HepG2 (cell line): ENCODE data around the gene ALDH3B1. TPM values are rescaled to one million over a fixed set of nuclear protein-coding genes. Genes with fewer than 3 reads are reported as not detected.
A peak's percentile ranks its signal among the peaks of the same experiment; 100 is the strongest.

ENCODE experiments used
- ATAC-seq: fragments of 200-7000 bp; cut with Tn5 transposase; 3 replicates; pipeline ENCODE4 v1.9.1; 2020; ENCODE audit warnings: mild to moderate bottlenecking, moderate library complexity
- BruUV-seq: library from RNA; stranded (reverse); fragments of 400-500 nt; replicated peaks from 2 replicates; lab custom pipeline; 2021; lab: Mats Ljungman, UMichigan
- CTCF ChIA-PET: fragments of 300-600 bp; formaldehyde crosslinking; extraction: SDS; loops from one replicate; lab custom pipeline; 2021; ENCODE audit warnings: low total read pairs, inconsistent platforms, low intra/inter-chr PET ratio; lab: Yijun Ruan, JAX
- POLR2A ChIA-PET: fragments of 350-600 bp; sonication (Branson Sonifier 250); formaldehyde crosslinking; loops from one replicate; lab custom pipeline; 2020; ENCODE audit warnings: antibody characterized with exemption, inconsistent platforms; lab: Yijun Ruan, JAX
- DNase-seq: peaks from one replicate; pipeline ENCODE4 v3.0.0-alpha.2; 2015; ENCODE audit warnings: low spot score
- FAIRE-seq: peaks from 3 replicates; lab custom pipeline; 2011; peaks lifted over from hg19 to GRCh38; lab: Jason Lieb, UNC
- H2AFZ ChIP-seq: one replicate; pipeline ENCODE4 v1.6.1; 2011; ENCODE audit warnings: low read length, inconsistent platforms
- H3K27ac ChIP-seq: fragments of 300-600 bp; 3 replicates; pipeline ENCODE4 v1.8.0; 2011; ENCODE audit warnings: mixed run types, mild to moderate bottlenecking, mixed read lengths, low read length, inconsistent platforms; ENCODE audit not compliant: insufficient read depth; ENCODE audit errors: extremely low read length
- H3K27me3 ChIP-seq, 2 experiments: fragments of 200-600 bp in 1 of 2; 2 replicates in 1 of 2; 3 replicates in 1 of 2; pipeline versions ENCODE4 v1.6.0 to v1.8.0; 2011; ENCODE audit warnings: low read length in 2 of 2, mild to moderate bottlenecking in 2 of 2, moderate library complexity in 2 of 2, inconsistent platforms in 1 of 2; ENCODE audit not compliant: insufficient read depth in 2 of 2, control insufficient read depth in 1 of 2
- H3K36me3 ChIP-seq, 2 experiments: fragments of 200-600 bp in 1 of 2; replicated peaks in 1 of 2; 2 replicates in 1 of 2; 3 replicates in 1 of 2; pipeline versions ENCODE4 v1.5.1 to v1.8.0; 2011; ENCODE audit warnings: low read length in 2 of 2, inconsistent platforms in 1 of 2; ENCODE audit not compliant: insufficient read depth in 2 of 2, control insufficient read depth in 1 of 2
- H3K4me1 ChIP-seq: 2 replicates; pipeline ENCODE4 v1.5.1; 2012; ENCODE audit warnings: low read length, inconsistent platforms; ENCODE audit not compliant: insufficient read depth
- H3K4me2 ChIP-seq: 2 replicates; pipeline ENCODE4 v1.6.0; 2011; ENCODE audit warnings: low read depth, low read length, inconsistent platforms
- H3K4me3 ChIP-seq, 3 experiments: fragments of 200-600 bp in 1 of 3; sonication (generic), shearing (Covaris generic) in 1 of 3; replicated peaks in 1 of 3; 2 replicates each; pipeline ENCODE4 v1.5.1; 2011 to 2016; ENCODE audit warnings: low read length in 3 of 3, inconsistent platforms in 2 of 3, low read depth in 2 of 3, mild to moderate bottlenecking in 2 of 3, control low read depth in 1 of 3, mixed read lengths in 1 of 3; ENCODE audit not compliant: insufficient read depth in 1 of 3
- H3K79me2 ChIP-seq: one replicate; pipeline ENCODE4 v1.6.1; 2011; ENCODE audit warnings: low read length, inconsistent platforms; ENCODE audit not compliant: insufficient read depth
- H3K9ac ChIP-seq: 2 replicates; pipeline ENCODE4 v1.6.0; 2011; ENCODE audit warnings: mild to moderate bottlenecking, low read depth, low read length, inconsistent platforms; ENCODE audit not compliant: insufficient read depth
- H3K9me3 ChIP-seq: 2 replicates; pipeline ENCODE4 v1.5.1; 2012; ENCODE audit warnings: mild to moderate bottlenecking, low read length
- H4K20me1 ChIP-seq: 2 replicates; pipeline ENCODE4 v1.6.0; 2011; ENCODE audit warnings: inconsistent platforms, mild to moderate bottlenecking, low read length, moderate library complexity; ENCODE audit not compliant: insufficient read depth
- ARHGAP35 ChIP-seq: sonication (generic); formaldehyde crosslinking; IDR thresholded peaks from 2 replicates; pipeline ENCODE4 v1.9.0; 2022; ENCODE audit warnings: mild to moderate bottlenecking, inconsistent platforms, moderate library complexity, missing genetic modification reagents, borderline replicate concordance
- ELF3 ChIP-seq: IDR thresholded peaks from 2 replicates; pipeline ENCODE4 v1.6.1; 2016; ENCODE audit warnings: missing genetic modification reagents, missing compliant biosample characterization
- FOXO1 ChIP-seq: sonication (generic); formaldehyde crosslinking; IDR thresholded peaks from 2 replicates; pipeline ENCODE4 v1.4.0; 2020; ENCODE audit warnings: missing genetic modification reagents
- GFI1 ChIP-seq: sonication (generic); formaldehyde crosslinking; IDR thresholded peaks from 2 replicates; pipeline ENCODE4 v1.5.0; 2020; ENCODE audit warnings: missing genetic modification reagents, mild to moderate bottlenecking, borderline replicate concordance
- HCFC1 ChIP-seq: fragments of 150-350 bp; IDR thresholded peaks from 2 replicates; pipeline ENCODE4 v1.6.1; 2014; ENCODE audit warnings: low read depth, low read length
- HDAC6 ChIP-seq: fragments of 200-600 bp; sonication (generic); IDR thresholded peaks from 2 replicates; pipeline ENCODE4 v1.7.0; 2017; ENCODE audit warnings: mild to moderate bottlenecking, antibody characterized with exemption, low read length, low read depth
- HIVEP1 ChIP-seq: sonication (generic); formaldehyde crosslinking; IDR thresholded peaks from 2 replicates; pipeline ENCODE4 v1.4.0; 2020; ENCODE audit warnings: mild to moderate bottlenecking, missing genetic modification reagents
- HNRNPUL1 ChIP-seq: fragments of 200-400 bp; formaldehyde crosslinking; IDR thresholded peaks from 2 replicates; pipeline ENCODE4 v1.6.1; 2017; ENCODE audit warnings: low read depth, mild to moderate bottlenecking, low read length, moderate library complexity
- KDM1A ChIP-seq: IDR thresholded peaks from 2 replicates; pipeline ENCODE4 v1.6.1; 2016; ENCODE audit warnings: missing compliant biosample characterization
- KLF16 ChIP-seq, 2 experiments: sonication (generic) in 1 of 2; formaldehyde crosslinking in 1 of 2; IDR thresholded peaks; 2 replicates each; pipeline versions ENCODE4 v1.6.1 to v1.8.0; 2016 to 2023; ENCODE audit warnings: missing genetic modification reagents in 2 of 2, missing compliant biosample characterization in 1 of 2
- MTF2 ChIP-seq: sonication (generic); formaldehyde crosslinking; IDR thresholded peaks from 2 replicates; pipeline ENCODE4 v1.5.0; 2020; ENCODE audit warnings: missing genetic modification reagents, borderline replicate concordance
- SOX13 ChIP-seq, 3 experiments: fragments of 450-650 bp in 1 of 3; sonication (generic) in 1 of 3; formaldehyde crosslinking in 1 of 3; IDR thresholded peaks in 2 of 3; conservative IDR thresholded peaks in 1 of 3; 2 replicates each; pipeline versions ENCODE4 v1.5.0 to v1.6.1; 2016 to 2020; ENCODE audit warnings: antibody characterized with exemption in 1 of 3, mild to moderate bottlenecking in 1 of 3, missing compliant biosample characterization in 1 of 3, missing genetic modification reagents in 1 of 3, moderate library complexity in 1 of 3
- SRF ChIP-seq: IDR thresholded peaks from 2 replicates; pipeline ENCODE4 v1.6.1; 2011; ENCODE audit warnings: mild to moderate bottlenecking, low read depth, low read length, moderate library complexity
- ZFP36L1 ChIP-seq: sonication (generic); formaldehyde crosslinking; IDR thresholded peaks from 2 replicates; pipeline ENCODE4 v1.8.0; 2022; ENCODE audit warnings: mild to moderate bottlenecking, missing genetic modification reagents, moderate library complexity
- ZMYM2 ChIP-seq: sonication (generic); formaldehyde crosslinking; IDR thresholded peaks from 2 replicates; pipeline ENCODE4 v1.8.0; 2022; ENCODE audit warnings: mild to moderate bottlenecking, missing genetic modification reagents
- ZMYM3 ChIP-seq: sonication (generic); formaldehyde crosslinking; IDR thresholded peaks from 2 replicates; pipeline ENCODE4 v1.5.1; 2020; ENCODE audit warnings: mild to moderate bottlenecking, missing genetic modification reagents
- ZNF337 ChIP-seq: sonication (generic); formaldehyde crosslinking; IDR thresholded peaks from 2 replicates; pipeline ENCODE4 v1.5.1; 2020; ENCODE audit warnings: missing genetic modification reagents, low read depth, mild to moderate bottlenecking, borderline replicate concordance
- ZNF350 ChIP-seq: sonication (generic); formaldehyde crosslinking; IDR thresholded peaks from 2 replicates; pipeline ENCODE4 v1.4.0; 2020; ENCODE audit warnings: mild to moderate bottlenecking, low read depth, missing genetic modification reagents, borderline replicate concordance
- ZNF556 ChIP-seq: sonication (generic); formaldehyde crosslinking; IDR thresholded peaks from 2 replicates; pipeline ENCODE4 v1.4.0; 2020; ENCODE audit warnings: mild to moderate bottlenecking, missing genetic modification reagents, borderline replicate concordance
- ZNF614 ChIP-seq: IDR thresholded peaks from 2 replicates; pipeline ENCODE4 v1.6.1; 2018; ENCODE audit warnings: missing biosample characterization, missing genetic modification reagents, inconsistent platforms, borderline replicate concordance
- ZNF703 ChIP-seq: sonication (generic); formaldehyde crosslinking; IDR thresholded peaks from 2 replicates; pipeline ENCODE4 v1.5.1; 2020; ENCODE audit warnings: missing genetic modification reagents, mild to moderate bottlenecking, moderate library complexity, borderline replicate concordance
- ZNF773 ChIP-seq: sonication (generic); formaldehyde crosslinking; IDR thresholded peaks from 2 replicates; pipeline ENCODE4 v1.4.0; 2020; ENCODE audit warnings: missing genetic modification reagents, borderline replicate concordance
- WGBS: methylation state at CpG from one replicate; pipeline ENCODE4 v1.1.6; 2017; ENCODE audit warnings: low lambda C conversion rate; 5-methylcytosine and 5-hydroxymethylcytosine counted together
- in situ Hi-C: cut with HindIII; loops from 2 replicates; pipeline ENCODE4 v1.10.0; 2017; ENCODE audit warnings: low pct_unique_long_range_greater_than_20kb; ENCODE audit not compliant: extremely low pct_ligation_motif_present
- intact Hi-C: fragments of 100-400 bp; cut with micrococcal nuclease; formaldehyde crosslinking; loops from one replicate; pipeline ENCODE4 v1.10.0; 2022; ENCODE audit not compliant: unreplicated experiment
- polyA plus RNA-seq, 8 experiments: library from polyadenylated mRNA; depleted of rRNA in 3 of 8; stranded (reverse) in 7 of 8; unstranded in 1 of 8; fragments of >200 nt; fragmentation: Illumina TruSeq in 4 of 8; extraction: Trizol in 4 of 8; gene quantifications; 2 replicates each; pipeline versions ENCODE4 v1.2.1 to v1.2.3, GENCODE V29; 2011 to 2016; ENCODE audit warnings: low read depth in 4 of 8, missing spikeins in 1 of 8, mixed read lengths in 1 of 8; ENCODE audit not compliant: insufficient read depth in 1 of 8
- total RNA-seq, 5 experiments: library from RNA; depleted of rRNA; stranded (reverse); fragments of >200 nt; fragmentation: Illumina TruSeq; extraction: Trizol; gene quantifications; 2 replicates each; pipeline ENCODE4 v1.2.3, GENCODE V29; 2016; ENCODE audit warnings: low read depth in 1 of 5
- TF ChIP-seq, protein P1 (sequence below): sonication (generic); formaldehyde crosslinking; IDR thresholded peaks from 2 replicates; pipeline ENCODE4 v1.8.1; 2022; ENCODE audit warnings: mild to moderate bottlenecking, missing genetic modification reagents

Gene ALDH3B1
- total and polyA plus RNA-seq, 2 of the 13 experiments (the other 11 are each of a cell fraction or from before 2014, with no cell fraction given) = 4.0 to 6.7 TPM

DNA sequence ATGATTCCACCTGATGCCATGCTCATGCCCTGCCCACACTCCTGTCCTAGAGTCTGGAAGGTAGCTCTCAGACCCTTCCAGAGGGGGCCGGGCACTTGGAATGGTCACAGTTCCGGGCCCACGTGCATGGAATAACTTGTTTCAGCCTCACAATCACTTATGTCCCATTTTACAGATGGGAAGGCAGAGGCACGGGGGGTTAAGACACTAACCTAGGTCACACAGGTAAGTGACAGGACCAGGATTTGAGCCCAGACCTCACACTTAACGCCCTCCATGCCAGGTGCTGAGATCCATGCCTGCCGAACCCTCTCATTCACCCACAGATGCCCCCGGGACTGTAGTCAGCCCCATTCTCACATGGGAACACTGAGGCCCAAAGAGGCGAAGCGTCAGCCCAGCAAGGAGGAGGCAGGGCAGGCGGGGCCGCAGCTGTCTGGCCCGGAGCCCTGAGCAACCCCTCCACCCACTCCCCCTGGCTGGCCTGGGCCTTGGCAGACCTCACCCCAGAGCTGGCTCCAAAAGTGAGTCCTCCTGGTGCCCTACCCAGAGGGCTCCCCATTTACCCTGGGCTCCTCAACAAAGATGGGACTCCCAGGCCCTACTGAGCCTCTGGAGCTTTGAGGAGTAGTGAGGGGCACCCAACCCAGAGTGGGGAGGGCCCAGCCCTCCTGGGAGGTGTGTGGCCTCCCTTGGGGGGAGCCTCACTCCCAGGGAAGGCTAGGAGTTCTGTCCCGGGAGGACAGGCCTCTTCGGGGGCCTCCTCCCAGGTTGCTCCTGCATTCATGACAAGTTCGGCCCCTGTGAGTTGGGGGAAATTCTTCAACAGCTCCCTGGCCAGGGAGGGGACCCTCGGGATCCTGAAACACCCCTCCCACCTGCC lies 2.4 kb upstream of the ALDH3B1 start:
- ChIA-PET POLR2A (interaction anchor here (1.3 kb wide), 1 partner anchor 24 kb away, joined by 3 read pairs; no protein-coding TSS in a partner anchor), CTCF (no interaction called here)
- WGBS = 40% methylated on average over 2 of the region's 16 CpGs
- no peak for FAIRE-seq
- peaks cover 85% of the 10 kb centered on the region for H3K4me1 ChIP-seq
- no peak overlapping the region for H3K9ac ChIP-seq
- no peaks in the 10 kb centered on the region for H3K36me3 ChIP-seq
- H3K9me3 ChIP-seq = no peaks in the 10 kb centered on the region
- no peak overlapping the region for H2AFZ ChIP-seq
- no TSS peak for BruUV-seq
- intact Hi-C loops = no loop called here
- no peaks in the 10 kb centered on the region for H4K20me1 ChIP-seq
- no peak for DNase-seq
- in situ Hi-C loops = no loop called here
- no peaks in the 10 kb centered on the region for H3K79me2 ChIP-seq
- ATAC-seq = no peak
- H3K27ac ChIP-seq = no peak overlapping the region
- H3K4me3 ChIP-seq = peak overlapping the region in 1 of 3 experiments; percentile 77; a peak in 1 of 6 replicates
- peak overlapping the region; percentile 96; the same call in 1 of the 2 replicates for H3K4me2 ChIP-seq
- no peaks in the 10 kb centered on the region for H3K27me3 ChIP-seq
- TF ChIP-seq HIVEP1 (no peak), ELF3 (CRISPR knock-in tag) (no peak), ZNF350 (CRISPR knock-in tag) (0 out of 2 replicates have a peak, but pooled peaks have one; percentile 3), ZMYM2 (peak; percentile 26; the same call in 1 of the 2 replicates), ZNF614 (CRISPR knock-in tag) (no peak), FOXO1 (CRISPR knock-in tag) (no peak), ZNF556 (CRISPR knock-in tag) (no peak), HDAC6 (no peak), SOX13 (IDR thresholded peaks at IDR 0.05) (no peak), SOX13 (CRISPR knock-in tag; conservative IDR thresholded peaks at IDR 0.05 in 1 of 2, IDR thresholded peaks at IDR 0.05 in 1 of 2) (no peak), SRF (no peak), GFI1 (CRISPR knock-in tag) (no peak), ZNF703 (CRISPR knock-in tag) (no peak), HCFC1 (no peak), KDM1A (CRISPR knock-in tag) (0 out of 2 replicates have a peak, but pooled peaks have one; percentile 34), ZFP36L1 (CRISPR knock-in tag) (no peak), ZNF337 (CRISPR knock-in tag) (no peak), MTF2 (no peak), ZMYM3 (CRISPR knock-in tag) (peak; percentile 71), KLF16 (CRISPR knock-in tag; IDR thresholded peaks at IDR 0.05) (no peak), ZNF773 (no peak), ARHGAP35 (CRISPR knock-in tag) (no peak), HNRNPUL1 (no peak)
- TF ChIP-seq, protein P1, sequence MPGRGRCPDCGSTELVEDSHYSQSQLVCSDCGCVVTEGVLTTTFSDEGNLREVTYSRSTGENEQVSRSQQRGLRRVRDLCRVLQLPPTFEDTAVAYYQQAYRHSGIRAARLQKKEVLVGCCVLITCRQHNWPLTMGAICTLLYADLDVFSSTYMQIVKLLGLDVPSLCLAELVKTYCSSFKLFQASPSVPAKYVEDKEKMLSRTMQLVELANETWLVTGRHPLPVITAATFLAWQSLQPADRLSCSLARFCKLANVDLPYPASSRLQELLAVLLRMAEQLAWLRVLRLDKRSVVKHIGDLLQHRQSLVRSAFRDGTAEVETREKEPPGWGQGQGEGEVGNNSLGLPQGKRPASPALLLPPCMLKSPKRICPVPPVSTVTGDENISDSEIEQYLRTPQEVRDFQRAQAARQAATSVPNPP (CRISPR knock-in tag) = no peak
